Esophagus muscularis mucosa (tissue), 4 donors: ENCODE results near the gene VRK1. TPM values are rescaled to one million over a fixed set of nuclear protein-coding genes. Genes with fewer than 3 reads are reported as not detected.

Experiments used
- DNase-seq: peaks from one replicate; pipeline ENCODE4 v3.0.0-alpha.2; 2017; ENCODE audit errors: extremely low spot score
- H3K27ac ChIP-seq, 4 donors: fragments of 200-600 bp; sonication (generic); replicated peaks in 1 of 4; 1 replicate in 3 of 4; 2 replicates in 1 of 4; pipeline ENCODE4 v1.5.1; 2016 to 2019; ENCODE audit warnings: mild to moderate bottlenecking in 1 of 4
- H3K27me3 ChIP-seq, 4 donors: fragments of 200-600 bp; sonication (generic); one replicate each; pipeline versions ENCODE4 v1.5.1 to v1.6.0; 2016 to 2019
- H3K36me3 ChIP-seq, 4 donors: fragments of 200-600 bp; sonication (generic); one replicate each; pipeline ENCODE4 v1.5.1; 2016 to 2019
- H3K4me1 ChIP-seq, 4 donors: fragments of 200-600 bp; sonication (generic); one replicate each; pipeline ENCODE4 v1.5.1; 2016 to 2019
- H3K4me3 ChIP-seq, 4 donors: fragments of 200-600 bp; sonication (generic); 1 replicate in 2 of 4; 2 replicates in 2 of 4; pipeline ENCODE4 v1.5.1; 2016 to 2019; ENCODE audit warnings: mild to moderate bottlenecking in 4 of 4, moderate library complexity in 1 of 4
- H3K9me3 ChIP-seq, 4 donors: fragments of 200-600 bp; sonication (generic); 1 replicate in 3 of 4; 2 replicates in 1 of 4; pipeline ENCODE4 v1.5.1; 2016 to 2019
- EP300 ChIP-seq: sonication (generic); formaldehyde crosslinking; IDR thresholded peaks from one replicate; pipeline ENCODE4 v1.6.1; 2017; ENCODE audit warnings: antibody characterized with exemption
- POLR2A ChIP-seq: fragments of 450-650 bp; IDR thresholded peaks from one replicate; pipeline ENCODE4 v1.6.1; 2017; ENCODE audit warnings: antibody characterized with exemption, moderate library complexity, mild to moderate bottlenecking, low read depth
- POLR2AphosphoS5 ChIP-seq, 2 donors: sonication (generic); formaldehyde crosslinking; IDR thresholded peaks; one replicate each; pipeline ENCODE4 v1.6.1; 2017; ENCODE audit warnings: antibody characterized with exemption in 2 of 2
- WGBS: methylation state at CpG from one replicate; pipeline ENCODE4 v1.1.5; 2018; 5-methylcytosine and 5-hydroxymethylcytosine counted together
- intact Hi-C: fragments of 100-400 bp; cut with DNase I; formaldehyde crosslinking; loops from one replicate; pipeline ENCODE4 v1.15.1; 2023
- total RNA-seq, 4 donors: library from RNA; depleted of rRNA; stranded (reverse); fragments of >200 nt; gene quantifications; one replicate each; pipeline versions ENCODE4 v1.1.0 to v1.2.1, GENCODE V29; 2016
- TF ChIP-seq, protein P1 (sequence below), 3 experiments: fragments of 200-600 bp in 2 of 3; fragments of 450-650 bp in 1 of 3; sonication (generic) in 2 of 3; IDR thresholded peaks; one replicate each; pipeline ENCODE4 v1.5.1; 2017 to 2019; ENCODE audit warnings: antibody characterized with exemption in 3 of 3, mild to moderate bottlenecking in 2 of 3, moderate library complexity in 1 of 3

Gene VRK1
- total RNA-seq, 4 donors from 2014 or later = 10.1 to 17.9 (median 14.3) TPM

DNA sequence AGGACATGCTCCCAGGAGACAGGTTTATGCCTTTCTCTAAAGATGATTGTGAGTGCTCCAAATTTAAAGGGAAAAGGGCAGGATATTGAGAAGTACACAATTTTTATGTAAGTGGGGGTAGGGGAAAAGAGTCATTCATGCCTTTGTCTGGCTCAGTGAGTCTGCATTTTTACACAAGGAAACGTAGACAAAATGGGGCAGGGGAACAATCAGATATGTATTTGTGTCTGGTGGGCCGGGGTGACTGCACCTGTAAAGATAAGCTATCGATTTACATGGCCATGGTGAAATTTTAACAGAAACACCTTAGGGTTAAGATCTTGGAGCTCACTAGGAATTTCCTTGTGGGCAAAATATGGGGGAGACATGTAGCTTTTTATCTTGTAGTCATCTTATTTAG is 123.6 kb downstream of the VRK1 start:
- Histone ChIP-seq H3K27ac (no peak overlapping the region), H3K9me3 (peaks cover 0 to 22% (median 4%) of the 10 kb centered on the region in 4 donors), H3K4me1 (no peaks in the 10 kb centered on the region), H3K4me3 (no peak overlapping the region), H3K36me3 (no peaks in the 10 kb centered on the region), H3K27me3 (no peaks in the 10 kb centered on the region)
- no peak for DNase-seq
- 86% methylated on average over 3 of the region's 3 CpGs for WGBS
- no peak for TF ChIP-seq EP300
- TF ChIP-seq, protein P1, sequence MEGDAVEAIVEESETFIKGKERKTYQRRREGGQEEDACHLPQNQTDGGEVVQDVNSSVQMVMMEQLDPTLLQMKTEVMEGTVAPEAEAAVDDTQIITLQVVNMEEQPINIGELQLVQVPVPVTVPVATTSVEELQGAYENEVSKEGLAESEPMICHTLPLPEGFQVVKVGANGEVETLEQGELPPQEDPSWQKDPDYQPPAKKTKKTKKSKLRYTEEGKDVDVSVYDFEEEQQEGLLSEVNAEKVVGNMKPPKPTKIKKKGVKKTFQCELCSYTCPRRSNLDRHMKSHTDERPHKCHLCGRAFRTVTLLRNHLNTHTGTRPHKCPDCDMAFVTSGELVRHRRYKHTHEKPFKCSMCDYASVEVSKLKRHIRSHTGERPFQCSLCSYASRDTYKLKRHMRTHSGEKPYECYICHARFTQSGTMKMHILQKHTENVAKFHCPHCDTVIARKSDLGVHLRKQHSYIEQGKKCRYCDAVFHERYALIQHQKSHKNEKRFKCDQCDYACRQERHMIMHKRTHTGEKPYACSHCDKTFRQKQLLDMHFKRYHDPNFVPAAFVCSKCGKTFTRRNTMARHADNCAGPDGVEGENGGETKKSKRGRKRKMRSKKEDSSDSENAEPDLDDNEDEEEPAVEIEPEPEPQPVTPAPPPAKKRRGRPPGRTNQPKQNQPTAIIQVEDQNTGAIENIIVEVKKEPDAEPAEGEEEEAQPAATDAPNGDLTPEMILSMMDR (IDR thresholded peaks at IDR 0.05) = no peak
- no peak for TF ChIP-seq POLR2A
- TF ChIP-seq POLR2AphosphoS5 (IDR thresholded peaks at IDR 0.05) = no peak
- intact Hi-C loops = no loop called here

DNA sequence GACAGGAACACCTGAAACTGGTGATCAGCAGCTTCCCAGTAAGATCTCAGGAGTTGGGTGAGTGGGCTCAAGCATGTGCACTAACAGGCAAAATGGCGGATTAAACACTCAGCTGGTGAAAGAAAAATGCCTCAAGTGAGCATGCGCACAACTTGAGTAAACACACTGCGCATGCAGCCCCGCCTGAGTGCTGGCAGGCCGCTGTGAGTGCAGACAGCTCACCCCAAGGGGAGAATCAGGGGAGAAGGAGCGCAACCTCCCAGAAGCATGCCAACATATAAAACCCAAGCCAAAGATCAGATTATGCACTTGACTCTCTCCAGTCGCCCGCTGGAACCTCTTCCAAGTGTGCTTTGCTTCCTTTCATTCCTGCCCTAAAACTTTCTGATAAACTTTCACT is 125.8 kb downstream of the VRK1 start:
- no peak for DNase-seq
- Histone ChIP-seq H3K27ac (no peak overlapping the region), H3K4me1 (no peaks in the 10 kb centered on the region), H3K4me3 (no peak overlapping the region), H3K36me3 (no peaks in the 10 kb centered on the region), H3K9me3 (peaks cover 0 to 22% (median 4%) of the 10 kb centered on the region in 4 donors), H3K27me3 (no peaks in the 10 kb centered on the region)
- WGBS = 98% methylated on average over 6 of the region's 8 CpGs
- TF ChIP-seq POLR2A (no peak), POLR2AphosphoS5 (IDR thresholded peaks at IDR 0.05) (no peak), EP300 (no peak)
- TF ChIP-seq, protein P1 (IDR thresholded peaks at IDR 0.05) = no peak
- intact Hi-C loops = no loop called here

DNA sequence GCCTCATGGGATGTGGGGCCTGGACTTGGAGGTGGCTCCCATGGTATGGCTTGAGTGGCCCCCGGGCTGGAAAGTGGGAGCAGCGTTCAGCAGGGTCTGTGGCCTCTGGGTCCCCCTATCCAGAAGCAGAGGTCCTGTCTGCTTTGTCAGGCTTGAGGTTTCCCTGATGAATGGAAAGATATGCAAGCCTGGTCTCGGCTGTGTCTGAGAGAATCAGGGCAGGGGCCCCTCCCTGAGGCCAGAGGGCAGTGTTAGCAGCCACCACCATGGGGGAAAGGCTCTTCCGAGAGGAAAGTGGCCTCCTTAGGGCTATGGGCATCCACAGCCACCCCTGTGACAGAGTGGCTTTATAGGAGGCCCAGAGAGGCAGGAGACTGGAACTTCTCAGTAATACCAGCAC is 128.2 kb downstream of the VRK1 start:
- no peaks in the 10 kb centered on the region for H3K36me3 ChIP-seq
- H3K4me1 ChIP-seq = no peaks in the 10 kb centered on the region
- no peak overlapping the region for H3K27ac ChIP-seq
- intact Hi-C loops = no loop called here
- DNase-seq = no peak
- peaks cover 0 to 22% (median 4%) of the 10 kb centered on the region in 4 donors for H3K9me3 ChIP-seq
- no peak overlapping the region for H3K4me3 ChIP-seq
- WGBS = 92% methylated on average over 3 of the region's 4 CpGs
- TF ChIP-seq EP300 = no peak
- TF ChIP-seq POLR2A = no peak
- no peaks in the 10 kb centered on the region for H3K27me3 ChIP-seq

DNA sequence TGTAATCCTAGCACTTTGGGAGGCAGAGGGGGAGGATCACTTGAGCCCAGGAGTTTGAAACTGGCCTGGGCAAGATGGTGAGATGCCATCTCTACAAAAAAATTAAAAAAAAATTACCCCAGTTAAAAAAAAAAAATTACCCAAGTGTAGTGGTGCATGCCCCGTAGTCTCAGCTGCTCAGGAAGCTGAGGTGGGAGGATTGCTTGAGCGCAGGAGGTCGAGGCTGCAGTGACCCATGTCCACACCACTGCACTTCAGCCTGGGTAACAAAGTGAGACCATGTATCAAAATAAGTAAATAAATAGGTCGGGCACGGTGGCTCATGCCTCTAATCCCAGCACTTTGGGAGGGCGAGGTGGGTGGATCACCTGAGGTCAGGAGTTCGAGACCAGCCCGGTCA is 128.8 kb downstream of the VRK1 start:
- no peak for DNase-seq
- no peak overlapping the region for H3K27ac ChIP-seq
- TF ChIP-seq EP300 (no peak), POLR2AphosphoS5 (IDR thresholded peaks at IDR 0.05) (no peak), POLR2A (no peak)
- TF ChIP-seq, protein P1 (IDR thresholded peaks at IDR 0.05) = no peak
- H3K27me3 ChIP-seq = no peaks in the 10 kb centered on the region
- H3K36me3 ChIP-seq = no peaks in the 10 kb centered on the region
- intact Hi-C loops = no loop called here
- 93% methylated on average over 8 of the region's 8 CpGs for WGBS
- H3K4me3 ChIP-seq = no peak overlapping the region
- peaks cover 0 to 22% (median 4%) of the 10 kb centered on the region in 4 donors for H3K9me3 ChIP-seq
- H3K4me1 ChIP-seq = no peaks in the 10 kb centered on the region

DNA sequence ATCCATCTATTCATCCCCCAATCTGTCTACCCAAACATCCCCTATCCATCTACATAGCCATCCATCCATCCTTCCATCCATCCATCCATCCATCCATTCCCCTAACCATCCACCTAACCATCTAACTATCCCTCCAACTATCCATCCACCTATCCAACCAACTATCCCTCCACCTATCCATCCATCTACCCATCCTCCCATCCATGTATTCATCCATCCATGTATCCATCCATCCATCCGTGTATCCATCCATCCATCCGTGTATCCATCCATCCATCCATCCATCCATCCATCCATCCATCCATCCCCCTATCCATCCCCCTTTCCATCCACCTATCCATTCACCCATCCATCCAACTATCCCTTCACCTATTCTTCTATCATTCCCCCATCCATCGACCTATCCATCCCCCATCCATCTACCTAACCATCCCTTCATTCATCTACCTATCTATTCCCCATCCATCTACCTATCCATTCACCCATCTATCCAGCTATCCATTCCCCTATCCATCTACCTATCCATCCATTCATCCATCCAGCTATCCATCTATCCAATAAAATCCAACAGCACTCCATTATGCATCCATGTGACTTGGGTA is 131.7 kb downstream of the VRK1 start:
- Histone ChIP-seq H3K36me3 (no peaks in the 10 kb centered on the region), H3K27ac (no peak overlapping the region), H3K4me3 (no peak overlapping the region), H3K4me1 (no peaks in the 10 kb centered on the region), H3K27me3 (no peaks in the 10 kb centered on the region), H3K9me3 (no peaks in the 10 kb centered on the region)
- TF ChIP-seq EP300 (no peak), POLR2A (no peak), POLR2AphosphoS5 (IDR thresholded peaks at IDR 0.05) (no peak)
- TF ChIP-seq, protein P1 (IDR thresholded peaks at IDR 0.05) = no peak
- intact Hi-C loops = no loop called here
- no peak for DNase-seq
- WGBS = 93% methylated on average over 3 of the region's 3 CpGs
